Measurements from ENCODE around the gene BANP. TPM values are rescaled to one million over a fixed set of nuclear protein-coding genes. Genes with fewer than 3 reads are reported as not detected.

Gene BANP
- polyA plus RNA-seq, 1 of the 3 experiments (the other 2 are of a cell fraction): 16.8 TPM

DNA sequence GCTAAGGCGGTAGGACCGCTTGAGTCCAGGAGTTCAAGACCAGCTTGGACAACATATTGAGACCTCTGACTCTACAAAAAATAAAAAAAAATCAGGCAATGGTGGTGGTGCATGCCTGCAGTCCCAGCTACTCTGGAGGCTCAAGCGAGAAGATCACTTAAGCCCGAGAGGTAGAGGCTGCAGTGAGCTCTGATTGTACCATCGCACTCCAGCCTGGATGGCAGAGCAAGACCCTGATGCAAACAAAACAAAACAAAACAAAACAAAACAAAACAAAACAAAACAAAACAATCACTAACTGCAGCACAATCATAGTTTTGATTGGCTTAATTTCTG, 2.5 kb upstream of the BANP start:
- CTCF ChIA-PET: interaction anchor here (1.0 to 1.2 kb wide), 2 partner anchors 77 to 99 kb away, joined by 3 to 4 read pairs; no protein-coding TSS in a partner anchor

More for the DNA sequence above, 2.5 kb upstream of the BANP start:
- Histone ChIP-seq H3K4me3 (ENCODE audit: low read depth in 2 of 2, low read length in 1 of 2) (no peak overlapping the region), H2AFZ (ENCODE audit: low read depth) (no peak overlapping the region), H3K27ac (ENCODE audit: low read depth in 2 of 2, low read length in 1 of 2) (no peak overlapping the region), H3K4me2 (no peak overlapping the region), H4K20me1 (ENCODE audit: insufficient read depth) (no peaks in the 10 kb centered on the region), H3K36me3 (replicated peaks in 1 of 2; ENCODE audit: control insufficient read depth in 1 of 2, insufficient read depth in 2 of 2, low read length in 1 of 2) (peaks cover 1 to 10% of the 10 kb centered on the region in 2 experiments), H3K9me2 (no peaks in the 10 kb centered on the region), H3F3A (replicated peaks; ENCODE audit: insufficient read depth) (peaks cover 11% of the 10 kb centered on the region), H3K79me2 (ENCODE audit: insufficient read depth) (peaks cover 21% of the 10 kb centered on the region), H3K4me1 (ENCODE audit: control insufficient read depth in 1 of 2, insufficient read depth in 2 of 2, low read depth in 1 of 2, low read length in 1 of 2) (peaks cover 11 to 27% of the 10 kb centered on the region in 2 experiments; a peak in 2 of 4 replicates), H3K9me3 (no peaks in the 10 kb centered on the region), H3K27me3 (ENCODE audit: insufficient read depth) (no peaks in the 10 kb centered on the region), H3K9ac (no peak overlapping the region)
- POLR2A ChIA-PET: no interaction called here
- 91% methylated on average over 5 of the region's 5 CpGs for WGBS (ENCODE audit: low lambda C conversion rate)
- no peak for TF ChIP-seq RCOR1 (IDR thresholded peaks at IDR 0.05; ENCODE audit: low read length)
- TF ChIP-seq CHD2 (IDR thresholded peaks at IDR 0.05; ENCODE audit: low read length, partially characterized antibody): no peak
- TF ChIP-seq ELF1 (IDR thresholded peaks at IDR 0.05): no peak
- TF ChIP-seq, protein P1, sequence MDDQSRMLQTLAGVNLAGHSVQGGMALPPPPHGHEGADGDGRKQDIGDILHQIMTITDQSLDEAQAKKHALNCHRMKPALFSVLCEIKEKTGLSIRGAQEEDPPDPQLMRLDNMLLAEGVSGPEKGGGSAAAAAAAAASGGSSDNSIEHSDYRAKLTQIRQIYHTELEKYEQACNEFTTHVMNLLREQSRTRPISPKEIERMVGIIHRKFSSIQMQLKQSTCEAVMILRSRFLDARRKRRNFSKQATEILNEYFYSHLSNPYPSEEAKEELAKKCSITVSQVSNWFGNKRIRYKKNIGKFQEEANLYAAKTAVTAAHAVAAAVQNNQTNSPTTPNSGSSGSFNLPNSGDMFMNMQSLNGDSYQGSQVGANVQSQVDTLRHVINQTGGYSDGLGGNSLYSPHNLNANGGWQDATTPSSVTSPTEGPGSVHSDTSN (IDR thresholded peaks at IDR 0.05): no peak
- no peak for TF ChIP-seq CTCF (IDR thresholded peaks at IDR 0.05)
- TF ChIP-seq YY1 (IDR thresholded peaks at IDR 0.05; ENCODE audit: low read depth): no peak
- TF ChIP-seq RXRA (IDR thresholded peaks at IDR 0.05; ENCODE audit: borderline replicate concordance, low read depth): no peak
- TF ChIP-seq TCF12 (IDR thresholded peaks at IDR 0.05): no peak
- TF ChIP-seq, protein P2, sequence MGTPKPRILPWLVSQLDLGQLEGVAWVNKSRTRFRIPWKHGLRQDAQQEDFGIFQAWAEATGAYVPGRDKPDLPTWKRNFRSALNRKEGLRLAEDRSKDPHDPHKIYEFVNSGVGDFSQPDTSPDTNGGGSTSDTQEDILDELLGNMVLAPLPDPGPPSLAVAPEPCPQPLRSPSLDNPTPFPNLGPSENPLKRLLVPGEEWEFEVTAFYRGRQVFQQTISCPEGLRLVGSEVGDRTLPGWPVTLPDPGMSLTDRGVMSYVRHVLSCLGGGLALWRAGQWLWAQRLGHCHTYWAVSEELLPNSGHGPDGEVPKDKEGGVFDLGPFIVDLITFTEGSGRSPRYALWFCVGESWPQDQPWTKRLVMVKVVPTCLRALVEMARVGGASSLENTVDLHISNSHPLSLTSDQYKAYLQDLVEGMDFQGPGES (IDR thresholded peaks at IDR 0.05; ENCODE audit: low read depth, low read length): no peak
- no peak for TF ChIP-seq FOXJ3 (CRISPR knock-in tag; IDR thresholded peaks at IDR 0.05)
- TF ChIP-seq SMC3 (IDR thresholded peaks at IDR 0.05; ENCODE audit: low read depth, low read length): no peak
- TF ChIP-seq RAD21 (IDR thresholded peaks at IDR 0.05; ENCODE audit: low read length): no peak
- TF ChIP-seq MXI1 (IDR thresholded peaks at IDR 0.05; ENCODE audit: low read depth, low read length): no peak
- no peak for TF ChIP-seq FOXM1 (IDR thresholded peaks at IDR 0.05; ENCODE audit: low read depth)
- TF ChIP-seq TEAD4 (IDR thresholded peaks at IDR 0.05; ENCODE audit: borderline replicate concordance, insufficient read depth): no peak
- no peak for TF ChIP-seq ZBTB33 (IDR thresholded peaks at IDR 0.05; ENCODE audit: borderline replicate concordance, low read depth)
- no peak for DNase-seq
